Midbrain (tissue), 1 donor: ENCODE results near the gene DAND5.
A peak's percentile ranks its signal among the peaks of the same experiment; 100 is the strongest.
"Not testable (repeated sequence)": the region's sequence is repeated elsewhere in the genome, so short reads cannot be mapped to it uniquely, and the experiment has no call there.

ENCODE experiments used
- DNase-seq: peaks from one replicate; lab custom pipeline; 2025; lab: John Stamatoyannopoulos, UW

DAND5 gene

GRCh38 chr19:12946092-12946721, 23.2 kb upstream of the DAND5 start:
- no peak for DNase-seq

GRCh38 chr19:12946731-12947496, 22.5 kb upstream of the DAND5 start:
- DNase-seq: no peak

- DNase-seq: no peak
Measured at GRCh38 chr19:12947702-12948611, 21.4 kb upstream of the DAND5 start.

GRCh38 chr19:12948612-12949362, 20.6 kb upstream of the DAND5 start:
- DNase-seq: no peak

- no peak for DNase-seq
Measured at GRCh38 chr19:12949363-12950283, 19.8 kb upstream of the DAND5 start.

GRCh38 chr19:12952050-12952449, 17.3 kb upstream of the DAND5 start:
- DNase-seq: not testable (repeated sequence)

- DNase-seq: no peak
Measured at GRCh38 chr19:12952488-12953137, 16.8 kb upstream of the DAND5 start.

GRCh38 chr19:12953138-12953798, 16.1 kb upstream of the DAND5 start:
- DNase-seq: no peak

GRCh38 chr19:12953799-12954611, 15.4 kb upstream of the DAND5 start:
- no peak for DNase-seq

GRCh38 chr19:12954612-12954962, 14.8 kb upstream of the DAND5 start:
- no peak for DNase-seq

GRCh38 chr19:12955575-12955974, 13.8 kb upstream of the DAND5 start:
- not testable (repeated sequence) for DNase-seq

- DNase-seq: no peak
Measured at GRCh38 chr19:12955996-12956395, 13.4 kb upstream of the DAND5 start.

- DNase-seq: peak; percentile 56
Measured at GRCh38 chr19:12956446-12957388, 12.7 kb upstream of the DAND5 start, which contains the start of gene GADD45GIP1. Gene GADD45GIP1 (minus strand): TSS chr19:12957223. CDS start chr19:12957212, 11 bp downstream.

- not testable (repeated sequence) for DNase-seq
Measured at GRCh38 chr19:12957389-12957952, 11.9 kb upstream of the DAND5 start.

GRCh38 chr19:12959481-12959880, 9.9 kb upstream of the DAND5 start:
- DNase-seq: no peak

- peak; percentile 72 for DNase-seq
Measured at GRCh38 chr19:12965017-12965811, 4.2 kb upstream of the DAND5 start.

GRCh38 chr19:12965812-12966135, 3.6 kb upstream of the DAND5 start:
- no peak for DNase-seq
